ENCODE measurements around the gene ENPP4.

DNA sequence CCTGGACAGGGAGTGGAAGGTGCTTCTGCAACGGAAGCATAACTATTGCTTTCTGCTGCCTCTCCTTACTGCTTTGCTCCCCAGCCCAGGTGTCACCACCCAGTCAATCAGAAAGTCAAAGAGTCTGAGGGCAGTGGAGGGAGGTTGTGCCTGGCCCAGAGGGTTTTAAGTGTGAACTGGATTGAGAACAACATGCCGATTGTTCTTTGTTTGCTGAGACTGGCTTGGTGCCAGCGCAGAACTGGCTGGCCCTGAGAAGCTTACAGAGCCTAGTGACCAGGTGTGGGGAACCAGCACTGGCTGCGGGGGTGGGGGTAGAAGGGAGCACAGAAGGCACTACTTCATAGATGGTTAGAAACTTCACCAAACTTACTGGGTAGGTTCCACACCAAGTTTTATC, 31.1 kb upstream of the ENPP4 start:
- TF ChIP-seq, protein P1, sequence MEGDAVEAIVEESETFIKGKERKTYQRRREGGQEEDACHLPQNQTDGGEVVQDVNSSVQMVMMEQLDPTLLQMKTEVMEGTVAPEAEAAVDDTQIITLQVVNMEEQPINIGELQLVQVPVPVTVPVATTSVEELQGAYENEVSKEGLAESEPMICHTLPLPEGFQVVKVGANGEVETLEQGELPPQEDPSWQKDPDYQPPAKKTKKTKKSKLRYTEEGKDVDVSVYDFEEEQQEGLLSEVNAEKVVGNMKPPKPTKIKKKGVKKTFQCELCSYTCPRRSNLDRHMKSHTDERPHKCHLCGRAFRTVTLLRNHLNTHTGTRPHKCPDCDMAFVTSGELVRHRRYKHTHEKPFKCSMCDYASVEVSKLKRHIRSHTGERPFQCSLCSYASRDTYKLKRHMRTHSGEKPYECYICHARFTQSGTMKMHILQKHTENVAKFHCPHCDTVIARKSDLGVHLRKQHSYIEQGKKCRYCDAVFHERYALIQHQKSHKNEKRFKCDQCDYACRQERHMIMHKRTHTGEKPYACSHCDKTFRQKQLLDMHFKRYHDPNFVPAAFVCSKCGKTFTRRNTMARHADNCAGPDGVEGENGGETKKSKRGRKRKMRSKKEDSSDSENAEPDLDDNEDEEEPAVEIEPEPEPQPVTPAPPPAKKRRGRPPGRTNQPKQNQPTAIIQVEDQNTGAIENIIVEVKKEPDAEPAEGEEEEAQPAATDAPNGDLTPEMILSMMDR (IDR thresholded peaks at IDR 0.05): no peak
- TF ChIP-seq POLR2A (IDR thresholded peaks at IDR 0.05): no peak
